ENCODE data around the gene TTN.

TTN gene

DNA sequence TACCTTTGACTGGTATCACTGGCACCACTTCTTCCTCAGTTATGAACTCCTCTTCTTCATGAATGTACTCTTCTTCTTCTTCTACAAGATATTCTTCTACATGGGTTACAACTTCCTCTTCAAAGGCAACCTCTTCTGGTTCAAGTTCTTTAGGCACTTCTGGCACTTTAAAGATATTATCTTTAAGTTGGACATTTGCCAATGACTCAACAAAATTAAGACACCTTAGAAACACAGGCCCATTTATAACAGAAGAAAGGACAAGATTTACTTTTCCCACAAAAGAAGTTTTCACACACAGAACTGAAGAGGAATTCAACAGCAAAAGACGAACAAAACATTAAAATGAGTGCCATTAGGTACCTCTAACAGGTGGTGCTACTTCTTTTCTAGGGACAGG lies 127.3 kb downstream of the TTN start:
- H3K27ac ChIP-seq (ENCODE audit: low read length, poor library complexity, severe bottlenecking): no peak overlapping the region
- no peaks in the 10 kb centered on the region for H3K4me1 ChIP-seq (ENCODE audit: control insufficient read depth, insufficient read depth, low read depth, low read length)
- no peak for DNase-seq
- H3K4me3 ChIP-seq (ENCODE audit: insufficient read depth in 1 of 2, low read depth in 1 of 2, low read length in 2 of 2): no peak overlapping the region
- no peaks in the 10 kb centered on the region for H3K36me3 ChIP-seq (ENCODE audit: control insufficient read depth in 1 of 2, insufficient read depth in 2 of 2, low read depth in 1 of 2, low read length in 2 of 2)
- H3K27me3 ChIP-seq (ENCODE audit: control insufficient read depth in 1 of 2, insufficient read depth in 1 of 2, low read length in 2 of 2): no peaks in the 10 kb centered on the region
- no peak overlapping the region for H4K91ac ChIP-seq (ENCODE audit: low read length)
- H3K23ac ChIP-seq (ENCODE audit: low read length in 2 of 2): no peak overlapping the region
- no peak overlapping the region for H2BK15ac ChIP-seq (ENCODE audit: low read depth, poor library complexity, severe bottlenecking)
- H2AFZ ChIP-seq (ENCODE audit: low read depth, low read length): no peak overlapping the region
- no peak overlapping the region for H3K9ac ChIP-seq (ENCODE audit: low read length)
- no peaks in the 10 kb centered on the region for H3K79me1 ChIP-seq (replicated peaks; ENCODE audit: low read length, poor library complexity, severe bottlenecking)
- H3K14ac ChIP-seq (ENCODE audit: low read length in 2 of 2): no peak overlapping the region
- no peak overlapping the region for H2AK5ac ChIP-seq (ENCODE audit: low read length, severe bottlenecking)
- no peak overlapping the region for H2BK5ac ChIP-seq (ENCODE audit: low read depth, low read length, poor library complexity, severe bottlenecking)
- no peak overlapping the region for H3K4ac ChIP-seq (ENCODE audit: low read depth in 1 of 2, low read length in 2 of 2)
- H4K8ac ChIP-seq (ENCODE audit: low read length): no peak overlapping the region
- no peak overlapping the region for H2BK12ac ChIP-seq (ENCODE audit: low read length in 2 of 2)
- no peaks in the 10 kb centered on the region for H3K9me3 ChIP-seq (ENCODE audit: control insufficient read depth, low read length)
- WGBS: 93% methylated on average over 1 of the region's 1 CpG
- no peak overlapping the region for H2BK120ac ChIP-seq (ENCODE audit: low read depth, low read length)
- no peak overlapping the region for H3K4me2 ChIP-seq (ENCODE audit: low read length, poor library complexity, severe bottlenecking)
- no peak overlapping the region for H3K18ac ChIP-seq (ENCODE audit: low read depth in 1 of 2, low read length in 2 of 2)

DNA sequence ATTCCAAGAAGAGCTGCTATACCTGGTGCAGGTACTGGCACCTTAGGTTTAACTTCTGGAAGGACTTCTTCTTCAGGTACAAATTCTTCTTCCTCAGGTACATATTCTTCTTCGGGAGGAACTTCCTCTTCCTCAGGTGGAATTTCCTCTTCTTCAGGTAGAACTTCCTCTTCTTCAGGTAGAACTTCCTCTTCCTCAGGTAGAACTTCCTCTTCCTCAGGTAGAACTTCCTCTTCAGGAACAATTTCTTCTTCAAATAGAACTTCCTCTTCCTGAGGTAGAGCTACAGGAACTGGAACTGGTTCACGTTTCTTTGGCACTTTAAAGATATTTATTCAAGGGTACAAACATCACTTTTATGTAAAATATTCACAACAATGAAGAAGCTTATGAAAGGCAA lies 129.6 kb downstream of the TTN start:
- Histone ChIP-seq H2BK15ac (ENCODE audit: low read depth, poor library complexity, severe bottlenecking) (no peak overlapping the region), H3K4ac (ENCODE audit: low read depth in 1 of 2, low read length in 2 of 2) (no peak overlapping the region), H3K4me2 (ENCODE audit: low read length, poor library complexity, severe bottlenecking) (no peak overlapping the region), H4K91ac (ENCODE audit: low read length) (no peak overlapping the region), H2BK12ac (ENCODE audit: low read length in 2 of 2) (no peak overlapping the region), H2AK5ac (ENCODE audit: low read length, severe bottlenecking) (no peak overlapping the region), H3K27ac (ENCODE audit: low read length, poor library complexity, severe bottlenecking) (no peak overlapping the region), H4K8ac (ENCODE audit: low read length) (no peak overlapping the region), H3K9me3 (ENCODE audit: control insufficient read depth, low read length) (no peaks in the 10 kb centered on the region), H3K79me1 (replicated peaks; ENCODE audit: low read length, poor library complexity, severe bottlenecking) (no peaks in the 10 kb centered on the region), H3K23ac (ENCODE audit: low read length in 2 of 2) (no peak overlapping the region), H3K4me1 (ENCODE audit: control insufficient read depth, insufficient read depth, low read depth, low read length) (no peaks in the 10 kb centered on the region), H3K27me3 (ENCODE audit: control insufficient read depth in 1 of 2, insufficient read depth in 1 of 2, low read length in 2 of 2) (no peaks in the 10 kb centered on the region), H3K4me3 (ENCODE audit: insufficient read depth in 1 of 2, low read depth in 1 of 2, low read length in 2 of 2) (no peak overlapping the region), H2AFZ (ENCODE audit: low read depth, low read length) (no peak overlapping the region), H3K36me3 (ENCODE audit: control insufficient read depth in 1 of 2, insufficient read depth in 2 of 2, low read depth in 1 of 2, low read length in 2 of 2) (no peaks in the 10 kb centered on the region), H3K14ac (ENCODE audit: low read length in 2 of 2) (no peak overlapping the region), H2BK120ac (ENCODE audit: low read depth, low read length) (no peak overlapping the region), H3K9ac (ENCODE audit: low read length) (no peak overlapping the region), H2BK5ac (ENCODE audit: low read depth, low read length, poor library complexity, severe bottlenecking) (no peak overlapping the region), H3K18ac (ENCODE audit: low read depth in 1 of 2, low read length in 2 of 2) (no peak overlapping the region)
- no peak for DNase-seq
- 95% methylated on average over 1 of the region's 2 CpGs for WGBS

- H2AFZ ChIP-seq (ENCODE audit: low read depth, low read length): no peak overlapping the region
- H3K23ac ChIP-seq (ENCODE audit: low read length in 2 of 2): no peak overlapping the region
- no peak overlapping the region for H4K91ac ChIP-seq (ENCODE audit: low read length)
- H3K14ac ChIP-seq (ENCODE audit: low read length in 2 of 2): no peak overlapping the region
- H3K4me1 ChIP-seq (ENCODE audit: control insufficient read depth, insufficient read depth, low read depth, low read length): no peaks in the 10 kb centered on the region
- no peaks in the 10 kb centered on the region for H3K79me1 ChIP-seq (replicated peaks; ENCODE audit: low read length, poor library complexity, severe bottlenecking)
- no peaks in the 10 kb centered on the region for H3K27me3 ChIP-seq (ENCODE audit: control insufficient read depth in 1 of 2, insufficient read depth in 1 of 2, low read length in 2 of 2)
- 86% methylated on average over 1 of the region's 5 CpGs for WGBS
- no peaks in the 10 kb centered on the region for H3K9me3 ChIP-seq (ENCODE audit: control insufficient read depth, low read length)
- no peak overlapping the region for H2BK12ac ChIP-seq (ENCODE audit: low read length in 2 of 2)
- no peak overlapping the region for H2BK120ac ChIP-seq (ENCODE audit: low read depth, low read length)
- no peak overlapping the region for H2AK5ac ChIP-seq (ENCODE audit: low read length, severe bottlenecking)
- no peak overlapping the region for H3K18ac ChIP-seq (ENCODE audit: low read depth in 1 of 2, low read length in 2 of 2)
- H3K4me2 ChIP-seq (ENCODE audit: low read length, poor library complexity, severe bottlenecking): no peak overlapping the region
- H3K36me3 ChIP-seq (ENCODE audit: control insufficient read depth in 1 of 2, insufficient read depth in 2 of 2, low read depth in 1 of 2, low read length in 2 of 2): no peaks in the 10 kb centered on the region
- H3K4ac ChIP-seq (ENCODE audit: low read depth in 1 of 2, low read length in 2 of 2): no peak overlapping the region
- no peak overlapping the region for H4K8ac ChIP-seq (ENCODE audit: low read length)
- no peak overlapping the region for H2BK5ac ChIP-seq (ENCODE audit: low read depth, low read length, poor library complexity, severe bottlenecking)
- no peak overlapping the region for H3K27ac ChIP-seq (ENCODE audit: low read length, poor library complexity, severe bottlenecking)
- no peak overlapping the region for H3K9ac ChIP-seq (ENCODE audit: low read length)
- DNase-seq: no peak
- no peak overlapping the region for H2BK15ac ChIP-seq (ENCODE audit: low read depth, poor library complexity, severe bottlenecking)
- no peak overlapping the region for H3K4me3 ChIP-seq (ENCODE audit: insufficient read depth in 1 of 2, low read depth in 1 of 2, low read length in 2 of 2)
Observed at GRCh38 chr2:178676046-178676445, 131.2 kb downstream of the TTN start.

DNA sequence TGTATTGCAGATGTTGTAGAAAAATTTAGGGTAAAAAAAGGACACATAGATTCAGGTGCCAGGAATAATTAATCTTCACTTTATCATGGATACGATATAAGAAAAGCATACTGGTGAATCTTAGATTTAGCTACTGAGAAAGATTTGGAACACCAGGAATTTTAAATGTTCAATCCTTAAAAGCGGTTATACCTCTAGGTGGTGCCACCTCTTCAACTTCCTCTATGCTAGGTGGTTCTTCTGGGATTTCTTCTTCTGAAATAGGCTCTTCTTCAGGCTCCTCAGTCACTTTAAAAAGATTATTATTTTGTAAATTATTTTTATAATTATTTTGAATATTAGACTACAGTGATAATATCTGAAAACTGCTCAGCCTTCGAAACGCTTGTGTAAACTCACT lies 133.1 kb downstream of the TTN start:
- 100% methylated on average over 1 of the region's 4 CpGs for WGBS
- Histone ChIP-seq H2BK12ac (ENCODE audit: low read length in 2 of 2) (no peak overlapping the region), H3K4me1 (ENCODE audit: control insufficient read depth, insufficient read depth, low read depth, low read length) (no peaks in the 10 kb centered on the region)

More for the DNA sequence above, 133.1 kb downstream of the TTN start:
- Histone ChIP-seq H3K23ac (ENCODE audit: low read length in 2 of 2) (no peak overlapping the region), H2BK15ac (ENCODE audit: low read depth, poor library complexity, severe bottlenecking) (no peak overlapping the region), H2AFZ (ENCODE audit: low read depth, low read length) (no peak overlapping the region), H3K27ac (ENCODE audit: low read length, poor library complexity, severe bottlenecking) (no peak overlapping the region), H3K4me3 (ENCODE audit: insufficient read depth in 1 of 2, low read depth in 1 of 2, low read length in 2 of 2) (no peak overlapping the region), H3K79me1 (replicated peaks; ENCODE audit: low read length, poor library complexity, severe bottlenecking) (no peaks in the 10 kb centered on the region), H3K4ac (ENCODE audit: low read depth in 1 of 2, low read length in 2 of 2) (no peak overlapping the region), H3K36me3 (ENCODE audit: control insufficient read depth in 1 of 2, insufficient read depth in 2 of 2, low read depth in 1 of 2, low read length in 2 of 2) (no peaks in the 10 kb centered on the region), H3K14ac (ENCODE audit: low read length in 2 of 2) (no peak overlapping the region), H3K4me2 (ENCODE audit: low read length, poor library complexity, severe bottlenecking) (no peak overlapping the region), H3K9me3 (ENCODE audit: control insufficient read depth, low read length) (no peaks in the 10 kb centered on the region), H3K9ac (ENCODE audit: low read length) (no peak overlapping the region), H2BK5ac (ENCODE audit: low read depth, low read length, poor library complexity, severe bottlenecking) (no peak overlapping the region), H2AK5ac (ENCODE audit: low read length, severe bottlenecking) (no peak overlapping the region), H4K8ac (ENCODE audit: low read length) (no peak overlapping the region), H2BK120ac (ENCODE audit: low read depth, low read length) (no peak overlapping the region), H3K27me3 (ENCODE audit: control insufficient read depth in 1 of 2, insufficient read depth in 1 of 2, low read length in 2 of 2) (no peaks in the 10 kb centered on the region), H4K91ac (ENCODE audit: low read length) (no peak overlapping the region), H3K18ac (ENCODE audit: low read depth in 1 of 2, low read length in 2 of 2) (no peak overlapping the region)
- DNase-seq: no peak

Measured in mesenchymal stem cell (in vitro differentiated cells and primary cell).